AG10803 (cell line): ENCODE results near the gene LILRB2.

Source experiments
- DNase-seq: peaks from one replicate; pipeline ENCODE4 v3.0.0; 2010; ENCODE audit warnings: low read depth
- H3K4me3 ChIP-seq: 2 replicates; pipeline ENCODE4 v1.5.1; 2011; ENCODE audit warnings: mild to moderate bottlenecking, low read length, control low read depth
- CTCF ChIP-seq: conservative IDR thresholded peaks from 2 replicates; pipeline ENCODE4 v1.5.1; 2011; ENCODE audit warnings: mild to moderate bottlenecking, low read length, control low read depth, inconsistent platforms

LILRB2 gene

GRCh38 chr19:54312436-54313377, 31.8 kb upstream of the LILRB2 start, which contains the start of gene LILRA5:
LILRA5 (minus strand) TSS chr19:54313166; CDS start chr19:54313019, 147 bp downstream.
- no peak for TF ChIP-seq CTCF
- no peak within 1 kb of the TSS for H3K4me3 ChIP-seq
- no peak for DNase-seq

GRCh38 chr19:54312011-54312410, 31.1 kb upstream of the LILRB2 start:
- DNase-seq, result no peak
- TF ChIP-seq CTCF, result no peak

GRCh38 chr19:54311486-54311885, 30.6 kb upstream of the LILRB2 start:
- no peak for DNase-seq
- H3K4me3 ChIP-seq, result no peak overlapping the region
- TF ChIP-seq CTCF, result no peak

More at GRCh38 chr19:54312011-54312410, 31.1 kb upstream of the LILRB2 start:
- H3K4me3 ChIP-seq, result no peak overlapping the region

- DNase-seq, result no peak
- no peak overlapping the region for H3K4me3 ChIP-seq
- TF ChIP-seq CTCF, result no peak
Observed at GRCh38 chr19:54310543-54310942, 29.6 kb upstream of the LILRB2 start.

- no peak for TF ChIP-seq CTCF
- no peak overlapping the region for H3K4me3 ChIP-seq
- no peak for DNase-seq
Observed at GRCh38 chr19:54309811-54310210, 28.9 kb upstream of the LILRB2 start.

GRCh38 chr19:54307389-54308020, 26.6 kb upstream of the LILRB2 start:
- DNase-seq, result no peak

More at GRCh38 chr19:54307389-54308020, 26.6 kb upstream of the LILRB2 start:
- no peak for TF ChIP-seq CTCF
- no peak overlapping the region for H3K4me3 ChIP-seq
